GM12878 (cell line): Measurements from ENCODE around the gene CKS1B. TPM values are rescaled to one million over a fixed set of nuclear protein-coding genes. Genes with fewer than 3 reads are reported as not detected.

Experiments used
- ATAC-seq: fragments of 200-7000 bp; cut with Tn5 transposase; 3 replicates; pipeline ENCODE4 v1.9.1; 2020; ENCODE audit warnings: mild to moderate bottlenecking, moderate library complexity
- BruUV-seq: library from RNA; stranded (reverse); fragments of 400-500 nt; replicated peaks from 2 replicates; lab custom pipeline; 2021; lab: Mats Ljungman, UMichigan
- CTCF ChIA-PET: fragments of 300-600 bp; sonication (Branson Sonifier 250); formaldehyde crosslinking; extraction: SDS; loops from one replicate; lab custom pipeline; 2021; ENCODE audit warnings: inconsistent platforms; lab: Yijun Ruan, JAX
- POLR2A ChIA-PET: fragments of 350-600 bp; formaldehyde crosslinking; extraction: SDS; loops from one replicate; lab custom pipeline; 2021; ENCODE audit warnings: inconsistent platforms; lab: Charles Lee
- RAD21 ChIA-PET: fragments of 300-600 bp; sonication (Branson Sonifier 250); formaldehyde crosslinking; loops from one replicate; lab custom pipeline; 2023; ENCODE audit warnings: antibody characterized with exemption; ENCODE audit not compliant: unreplicated experiment; lab: Charles Lee
- SMC1A ChIA-PET: fragments of 300-600 bp; sonication (Branson Sonifier 250); formaldehyde crosslinking; loops from one replicate; lab custom pipeline; 2023; ENCODE audit not compliant: unreplicated experiment, uncharacterized antibody; lab: Charles Lee
- DNase-seq: peaks from one replicate; pipeline ENCODE4 v3.0.0-alpha.2; 2011; ENCODE audit warnings: low read depth, low spot score
- FAIRE-seq: peaks from 3 replicates; lab custom pipeline; 2011; peaks lifted over from hg19 to GRCh38; lab: Jason Lieb, UNC
- H2AFZ ChIP-seq: 2 replicates; pipeline ENCODE4 v1.6.0; 2011; ENCODE audit warnings: low read depth, low read length, control low read depth; ENCODE audit not compliant: control insufficient read depth
- H3K27ac ChIP-seq: 2 replicates; pipeline ENCODE4 v1.5.1; 2011; ENCODE audit warnings: control low read depth; ENCODE audit not compliant: control insufficient read depth, insufficient read depth
- H3K27me3 ChIP-seq, 2 experiments: replicated peaks in 1 of 2; 2 replicates each; pipeline versions ENCODE4 v1.6.0 to v1.6.1; 2011; ENCODE audit warnings: low read length in 1 of 2; ENCODE audit not compliant: control insufficient read depth in 2 of 2, insufficient read depth in 2 of 2
- H3K36me3 ChIP-seq, 2 experiments: 2 replicates each; pipeline ENCODE4 v1.5.1; 2011; ENCODE audit warnings: low read length in 1 of 2; ENCODE audit not compliant: control insufficient read depth in 2 of 2, insufficient read depth in 2 of 2
- H3K4me1 ChIP-seq: 2 replicates; pipeline ENCODE4 v1.6.1; 2011; ENCODE audit warnings: mild to moderate bottlenecking, low read length, moderate library complexity, mixed read lengths; ENCODE audit not compliant: control insufficient read depth, insufficient read depth
- H3K4me2 ChIP-seq: 2 replicates; pipeline ENCODE4 v1.6.0; 2011; ENCODE audit warnings: control low read depth; ENCODE audit not compliant: control insufficient read depth, insufficient read depth
- H3K4me3 ChIP-seq: fragments of 200-600 bp; sonication (generic); 2 replicates; pipeline ENCODE4 v1.5.1; 2016
- H3K79me2 ChIP-seq: 2 replicates; pipeline ENCODE4 v1.6.0; 2011; ENCODE audit warnings: low read length; ENCODE audit not compliant: control insufficient read depth, insufficient read depth
- H3K9ac ChIP-seq: 2 replicates; pipeline ENCODE4 v1.8.0; 2011; ENCODE audit warnings: low read length, control low read depth, mixed read lengths; ENCODE audit not compliant: control insufficient read depth, insufficient read depth
- H3K9me3 ChIP-seq: replicated peaks from 3 replicates; pipeline ENCODE4 v1.5.1; 2011; ENCODE audit warnings: mild to moderate bottlenecking, low read length; ENCODE audit not compliant: control insufficient read depth, insufficient read depth
- H4K20me1 ChIP-seq: 2 replicates; pipeline ENCODE4 v1.6.0; 2011; ENCODE audit not compliant: control insufficient read depth, insufficient read depth
- ETV6 ChIP-seq, 2 experiments: fragments of 450-650 bp in 1 of 2; IDR thresholded peaks in 1 of 2; conservative IDR thresholded peaks in 1 of 2; 2 replicates each; pipeline ENCODE4 v1.6.1; 2014; ENCODE audit warnings: antibody characterized with exemption in 1 of 2, borderline replicate concordance in 1 of 2, low read depth in 1 of 2, mild to moderate bottlenecking in 1 of 2, moderate library complexity in 1 of 2
- HDAC2 ChIP-seq: fragments of 200-600 bp; sonication (generic); IDR thresholded peaks from 2 replicates; pipeline ENCODE4 v1.6.1; 2017
- LARP7 ChIP-seq: fragments of 450-650 bp; IDR thresholded peaks from 2 replicates; pipeline ENCODE4 v1.6.1; 2017; ENCODE audit warnings: mild to moderate bottlenecking
- MYB ChIP-seq: fragments of 150-350 bp; IDR thresholded peaks from 2 replicates; pipeline ENCODE4 v1.6.1; 2014; ENCODE audit warnings: mild to moderate bottlenecking, low read depth, low read length, borderline replicate concordance
- NFYA ChIP-seq: IDR thresholded peaks from 2 replicates; pipeline ENCODE4 v1.6.1; 2011; ENCODE audit warnings: low read depth, mild to moderate bottlenecking, low read length, improper control_type of control experiment, borderline replicate concordance
- NKRF ChIP-seq: fragments of 450-650 bp; conservative IDR thresholded peaks from 2 replicates; pipeline ENCODE4 v1.6.1; 2017; ENCODE audit warnings: mild to moderate bottlenecking, moderate library complexity
- PML ChIP-seq: IDR thresholded peaks from 2 replicates; pipeline ENCODE4 v1.6.1; 2012; ENCODE audit warnings: low read length, inconsistent platforms
- RAD21 ChIP-seq: IDR thresholded peaks from 2 replicates; pipeline ENCODE4 v1.6.1; 2011; ENCODE audit warnings: mild to moderate bottlenecking, low read depth, low read length, moderate library complexity; ENCODE audit not compliant: insufficient read depth
- RCOR1 ChIP-seq: conservative IDR thresholded peaks from 2 replicates; pipeline ENCODE4 v1.6.1; 2012; ENCODE audit warnings: low read depth, low read length, improper control_type of control experiment
- SIN3A ChIP-seq: IDR thresholded peaks from 2 replicates; pipeline ENCODE4 v1.6.1; 2012; ENCODE audit warnings: low read depth, low read length, improper control_type of control experiment
- SUPT20H ChIP-seq: IDR thresholded peaks from 2 replicates; pipeline ENCODE4 v1.6.1; 2011; ENCODE audit warnings: low read depth, mild to moderate bottlenecking, low read length, moderate library complexity, borderline replicate concordance; ENCODE audit not compliant: control insufficient read depth
- TCF7 ChIP-seq: IDR thresholded peaks from 2 replicates; pipeline ENCODE4 v1.6.1; 2014; ENCODE audit warnings: antibody characterized with exemption, borderline replicate concordance
- USF2 ChIP-seq: IDR thresholded peaks from 2 replicates; pipeline ENCODE4 v1.6.1; 2011; ENCODE audit warnings: low read depth, low read length, improper control_type of control experiment, borderline replicate concordance
- ZNF622 ChIP-seq: fragments of 450-650 bp; IDR thresholded peaks from 2 replicates; pipeline ENCODE4 v1.6.1; 2017; ENCODE audit warnings: mild to moderate bottlenecking, inconsistent platforms
- WGBS: methylation state at CpG from one replicate; pipeline ENCODE4 v1.1.6; 2016; ENCODE audit warnings: low lambda C conversion rate; ENCODE audit not compliant: insufficient replicate concordance, insufficient coverage; ENCODE audit errors: missing lambda C conversion rate; 5-methylcytosine and 5-hydroxymethylcytosine counted together
- in situ Hi-C: fragments of 300-500 bp; cut with MboI; formaldehyde crosslinking; loops from 9 replicates; pipeline ENCODE4 v1.14.3; 2018; ENCODE audit warnings: mixed read lengths
- intact Hi-C: fragments of 100-400 bp; cut with micrococcal nuclease; formaldehyde crosslinking; loops from one replicate; pipeline ENCODE4 v1.14.2; 2022; ENCODE audit not compliant: unreplicated experiment
- polyA plus RNA-seq, 11 experiments: library from polyadenylated mRNA; depleted of rRNA in 4 of 11; unstranded in 6 of 11; stranded (reverse) in 5 of 11; fragments of >200 nt; fragmentation: Nextera tagmentation in 4 of 11; fragmentation: Illumina TruSeq in 1 of 11; extraction: Ambion mirVana in 4 of 11; extraction: Trizol in 1 of 11; gene quantifications; 1 replicate in 1 of 11; 2 replicates in 10 of 11; pipeline versions ENCODE4 v1.2.1 to v1.2.3, GENCODE V29; 2011 to 2016; ENCODE audit warnings: inconsistent platforms in 2 of 11, missing spikeins in 2 of 11, low read depth in 1 of 11
- total RNA-seq, 4 experiments: library from RNA; depleted of rRNA in 3 of 4; stranded (reverse); fragments of >200 nt in 3 of 4; fragmentation: Illumina TruSeq in 1 of 4; extraction: Trizol in 1 of 4; gene quantifications; 2 replicates each; pipeline versions ENCODE4 v1.2.1 to v1.2.3, GENCODE V29; 2013 to 2021
- TF ChIP-seq, protein P1 (sequence below): fragments of 150-350 bp; IDR thresholded peaks from 2 replicates; pipeline ENCODE4 v1.6.1; 2016; ENCODE audit warnings: low read depth, low read length

The CKS1B gene
- total and polyA plus RNA-seq, 10 of the 15 experiments (the other 5 are each of a cell fraction or from before 2014, with no cell fraction given) = 125 to 608 (median 364) TPM

- under 1% methylated on average over 37 of the region's 43 CpGs for WGBS
- peak overlapping the region; percentile 79 for H3K27ac ChIP-seq
- TF ChIP-seq LARP7 (peak; percentile 69), RAD21 (no peak), ZNF622 (no peak), NKRF (peak; percentile 3), NFYA (no peak), SIN3A (no peak), HDAC2 (no peak), MYB (no peak), SUPT20H (no peak), RCOR1 (no peak; the same call in 1 of the 2 replicates), PML (no peak), USF2 (no peak), ETV6 (conservative IDR thresholded peaks at IDR 0.05 in 1 of 2, IDR thresholded peaks at IDR 0.05 in 1 of 2; ENCODE audit: borderline replicate concordance in 1 of 2, low read depth in 1 of 2) (no peak), TCF7 (no peak)
- TF ChIP-seq, protein P1, sequence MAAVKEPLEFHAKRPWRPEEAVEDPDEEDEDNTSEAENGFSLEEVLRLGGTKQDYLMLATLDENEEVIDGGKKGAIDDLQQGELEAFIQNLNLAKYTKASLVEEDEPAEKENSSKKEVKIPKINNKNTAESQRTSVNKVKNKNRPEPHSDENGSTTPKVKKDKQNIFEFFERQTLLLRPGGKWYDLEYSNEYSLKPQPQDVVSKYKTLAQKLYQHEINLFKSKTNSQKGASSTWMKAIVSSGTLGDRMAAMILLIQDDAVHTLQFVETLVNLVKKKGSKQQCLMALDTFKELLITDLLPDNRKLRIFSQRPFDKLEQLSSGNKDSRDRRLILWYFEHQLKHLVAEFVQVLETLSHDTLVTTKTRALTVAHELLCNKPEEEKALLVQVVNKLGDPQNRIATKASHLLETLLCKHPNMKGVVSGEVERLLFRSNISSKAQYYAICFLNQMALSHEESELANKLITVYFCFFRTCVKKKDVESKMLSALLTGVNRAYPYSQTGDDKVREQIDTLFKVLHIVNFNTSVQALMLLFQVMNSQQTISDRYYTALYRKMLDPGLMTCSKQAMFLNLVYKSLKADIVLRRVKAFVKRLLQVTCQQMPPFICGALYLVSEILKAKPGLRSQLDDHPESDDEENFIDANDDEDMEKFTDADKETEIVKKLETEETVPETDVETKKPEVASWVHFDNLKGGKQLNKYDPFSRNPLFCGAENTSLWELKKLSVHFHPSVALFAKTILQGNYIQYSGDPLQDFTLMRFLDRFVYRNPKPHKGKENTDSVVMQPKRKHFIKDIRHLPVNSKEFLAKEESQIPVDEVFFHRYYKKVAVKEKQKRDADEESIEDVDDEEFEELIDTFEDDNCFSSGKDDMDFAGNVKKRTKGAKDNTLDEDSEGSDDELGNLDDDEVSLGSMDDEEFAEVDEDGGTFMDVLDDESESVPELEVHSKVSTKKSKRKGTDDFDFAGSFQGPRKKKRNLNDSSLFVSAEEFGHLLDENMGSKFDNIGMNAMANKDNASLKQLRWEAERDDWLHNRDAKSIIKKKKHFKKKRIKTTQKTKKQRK = no peak
Measured at GRCh38 chr1:155000726-155001424, 26.4 kb downstream of the CKS1B start.

More at GRCh38 chr1:155000726-155001424, 26.4 kb downstream of the CKS1B start:
- ChIA-PET CTCF (interaction anchor here (0.6 to 11.0 kb wide), 13 partner anchors 9 to 134 kb away, joined by 3 to 226 read pairs (median 6); partner anchors contain the start of genes CKS1B, FLAD1, KCNN3 and PBXIP1), RAD21 (interaction anchor here (0.8 to 2.1 kb wide), 11 partner anchors 13 to 122 kb away, joined by 3 to 24 read pairs (median 7); partner anchors contain the start of genes FLAD1, PBXIP1 and SHC1), SMC1A (interaction anchor here (0.8 to 8.1 kb wide), 7 partner anchors 16 to 84 kb away, joined by 3 to 69 read pairs (median 4); partner anchors contain the start of gene FLAD1), POLR2A (interaction anchor here (0.5 to 3.4 kb wide), 10 partner anchors 16 to 279 kb away, joined by 3 to 36 read pairs (median 4); partner anchors contain the start of genes ADAM15, CKS1B, FLAD1 and PMVK)
- Histone ChIP-seq H2AFZ (peak overlapping the region; percentile 79), H4K20me1 (no peaks in the 10 kb centered on the region), H3K79me2 (peaks cover 36% of the 10 kb centered on the region), H3K4me2 (peak overlapping the region; percentile 36), H3K4me3 (peak overlapping the region; percentile 98), H3K9ac (peak overlapping the region; percentile 66; the same call in 1 of the 2 replicates), H3K27me3 (no peaks in the 10 kb centered on the region), H3K36me3 (no peaks in the 10 kb centered on the region), H3K9me3 (no peaks in the 10 kb centered on the region), H3K4me1 (peaks cover 29% of the 10 kb centered on the region)
- in situ Hi-C loops (no loop called here), intact Hi-C loops (loop anchor here (2.0 to 5.0 kb wide), 2 partner anchors 39 to 64 kb away; partner anchors contain the start of genes PMVK and PYGO2)
- BruUV-seq = no TSS peak
- DNase-seq (peak; percentile 41), FAIRE-seq (peak; percentile 23), ATAC-seq (peak; percentile 57)
